ENCODE results near the gene TBC1D5. TPM values are rescaled to one million over a fixed set of nuclear protein-coding genes. Genes with fewer than 3 reads are reported as not detected.

Gene TBC1D5
- total RNA-seq, 3 donors from 2014 or later: 70.1 to 109 (median 90.1) TPM

- H3K9me3 ChIP-seq: no peaks in the 10 kb centered on the region
- intact Hi-C loops (cut with DNase I; ENCODE audit: low total_unique reads): no loop called here
- no peaks in the 10 kb centered on the region for H3K36me3 ChIP-seq
- no peaks in the 10 kb centered on the region for H3K4me1 ChIP-seq
- H3K27me3 ChIP-seq: no peaks in the 10 kb centered on the region
- no peak overlapping the region for H3K27ac ChIP-seq
- no peak for DNase-seq (ENCODE audit: low spot score in 2 of 2)
- no peak overlapping the region for H3K4me3 ChIP-seq
- TF ChIP-seq POLR2AphosphoS5 (IDR thresholded peaks at IDR 0.05) (no peak), POLR2A (IDR thresholded peaks at IDR 0.05) (no peak), CTCF (IDR thresholded peaks at IDR 0.05) (no peak)
Measured at GRCh38 chr3:17310983-17311382, 431.4 kb downstream of the TBC1D5 start.

GRCh38 chr3:17307887-17308286 is 434.5 kb downstream of the TBC1D5 start:
- TF ChIP-seq POLR2A (IDR thresholded peaks at IDR 0.05) (no peak), CTCF (IDR thresholded peaks at IDR 0.05) (no peak), POLR2AphosphoS5 (IDR thresholded peaks at IDR 0.05) (no peak)
- Histone ChIP-seq H3K4me3 (no peak overlapping the region), H3K27me3 (no peaks in the 10 kb centered on the region), H3K27ac (no peak overlapping the region), H3K4me1 (no peaks in the 10 kb centered on the region), H3K36me3 (no peaks in the 10 kb centered on the region), H3K9me3 (no peaks in the 10 kb centered on the region)
- intact Hi-C loops (cut with DNase I; ENCODE audit: low total_unique reads): no loop called here
- no peak for DNase-seq (ENCODE audit: low spot score in 2 of 2)

GRCh38 chr3:17307482-17307881 is 434.9 kb downstream of the TBC1D5 start:
- no peak overlapping the region for H3K27ac ChIP-seq
- H3K36me3 ChIP-seq: no peaks in the 10 kb centered on the region
- H3K4me1 ChIP-seq: no peaks in the 10 kb centered on the region
- TF ChIP-seq POLR2A (IDR thresholded peaks at IDR 0.05) (no peak), POLR2AphosphoS5 (IDR thresholded peaks at IDR 0.05) (no peak), CTCF (IDR thresholded peaks at IDR 0.05) (no peak)
- no peaks in the 10 kb centered on the region for H3K27me3 ChIP-seq
- intact Hi-C loops (cut with DNase I; ENCODE audit: low total_unique reads): no loop called here
- no peak overlapping the region for H3K4me3 ChIP-seq
- no peak for DNase-seq (ENCODE audit: low spot score in 2 of 2)
- no peaks in the 10 kb centered on the region for H3K9me3 ChIP-seq

- Histone ChIP-seq H3K4me1 (no peaks in the 10 kb centered on the region), H3K27ac (no peak overlapping the region), H3K4me3 (no peak overlapping the region), H3K27me3 (no peaks in the 10 kb centered on the region), H3K9me3 (no peaks in the 10 kb centered on the region), H3K36me3 (no peaks in the 10 kb centered on the region)
- no peak for DNase-seq (ENCODE audit: low spot score in 2 of 2)
- no peak for TF ChIP-seq CTCF (IDR thresholded peaks at IDR 0.05)
- TF ChIP-seq POLR2A (IDR thresholded peaks at IDR 0.05): no peak
- no peak for TF ChIP-seq POLR2AphosphoS5 (IDR thresholded peaks at IDR 0.05)
- intact Hi-C loops (cut with DNase I; ENCODE audit: low total_unique reads): no loop called here
Measured at GRCh38 chr3:17304969-17305368, 437.5 kb downstream of the TBC1D5 start.

- no peaks in the 10 kb centered on the region for H3K36me3 ChIP-seq
- TF ChIP-seq POLR2A (IDR thresholded peaks at IDR 0.05) (no peak), CTCF (IDR thresholded peaks at IDR 0.05) (no peak), POLR2AphosphoS5 (IDR thresholded peaks at IDR 0.05) (no peak)
- H3K27ac ChIP-seq: no peak overlapping the region
- no peaks in the 10 kb centered on the region for H3K4me1 ChIP-seq
- intact Hi-C loops (cut with DNase I; ENCODE audit: low total_unique reads): no loop called here
- H3K9me3 ChIP-seq: no peaks in the 10 kb centered on the region
- H3K27me3 ChIP-seq: no peaks in the 10 kb centered on the region
- H3K4me3 ChIP-seq: no peak overlapping the region
- no peak for DNase-seq (ENCODE audit: low spot score in 2 of 2)
Measured at GRCh38 chr3:17302774-17303173, 439.7 kb downstream of the TBC1D5 start.

All from breast epithelium (tissue), 4 donors.